GM19238 (cell line): ENCODE data around the gene PDIA4.

Experiments used
- DNase-seq: peaks from one replicate; pipeline ENCODE4 v3.0.0; 2011; ENCODE audit warnings: low spot score; ENCODE audit not compliant: insufficient read length

Gene PDIA4

GRCh38 chr7:148972375-148972774 is 55.9 kb downstream of the PDIA4 start:
- DNase-seq, result no peak

GRCh38 chr7:148967602-148968001 is 60.7 kb downstream of the PDIA4 start:
- no peak for DNase-seq

- DNase-seq, result no peak
Measured at GRCh38 chr7:148967032-148967372, 61.3 kb downstream of the PDIA4 start.

GRCh38 chr7:148964483-148965267 is 63.6 kb downstream of the PDIA4 start:
- DNase-seq, result no peak

- no peak for DNase-seq
Measured at GRCh38 chr7:148963583-148964482, 64.5 kb downstream of the PDIA4 start.

- peak; percentile 42 for DNase-seq
Measured at GRCh38 chr7:148962823-148963582, 65.3 kb downstream of the PDIA4 start.

GRCh38 chr7:148962440-148962822 is 65.9 kb downstream of the PDIA4 start:
- DNase-seq, result no peak

GRCh38 chr7:148959726-148960125 is 68.6 kb downstream of the PDIA4 start:
- DNase-seq, result no peak

- no peak for DNase-seq
Measured at GRCh38 chr7:148958061-148958460, 70.2 kb downstream of the PDIA4 start.

- no peak for DNase-seq
Measured at GRCh38 chr7:148954766-148955165, 73.5 kb downstream of the PDIA4 start.

GRCh38 chr7:148953676-148954075 is 74.6 kb downstream of the PDIA4 start:
- no peak for DNase-seq
